Measurements from ENCODE around the gene TNIP3. TPM values are rescaled to one million over a fixed set of nuclear protein-coding genes. Genes with fewer than 3 reads are reported as not detected.

Gene TNIP3
- total and polyA plus RNA-seq, 2 of the 4 experiments (the other 2 are of a cell fraction) = 0.10 to 0.18 TPM

- Histone ChIP-seq H2AK5ac (ENCODE audit: low read depth, low read length) (no peak overlapping the region), H4K8ac (ENCODE audit: low read depth in 2 of 2, low read length in 2 of 2) (no peak overlapping the region), H3K9me1 (ENCODE audit: insufficient read depth, low read length) (no peaks in the 10 kb centered on the region), H3K4me2 (ENCODE audit: low read depth, low read length) (no peak overlapping the region), H2BK5ac (ENCODE audit: low read depth, low read length, poor library complexity, severe bottlenecking) (no peak overlapping the region), H2AK9ac (replicated peaks; ENCODE audit: low read depth, low read length, poor library complexity) (no peak overlapping the region), H4K91ac (ENCODE audit: insufficient read depth, low read depth, low read length) (no peak overlapping the region), H3K14ac (replicated peaks; ENCODE audit: low read depth, low read length) (no peak overlapping the region), H3K56ac (ENCODE audit: extremely low read depth, insufficient read depth, low read length) (no peak overlapping the region), H3K23ac (ENCODE audit: low read depth, low read length) (no peak overlapping the region), H4K20me1 (ENCODE audit: insufficient read depth, low read length) (no peaks in the 10 kb centered on the region), H2BK120ac (ENCODE audit: low read depth, low read length) (no peak overlapping the region), H4K5ac (ENCODE audit: low read depth, low read length) (no peak overlapping the region), H2BK15ac (ENCODE audit: low read depth, low read length) (no peak overlapping the region), H3K79me1 (ENCODE audit: low read depth in 1 of 2, low read length in 2 of 2) (no peaks in the 10 kb centered on the region), H3K18ac (ENCODE audit: low read depth, low read length) (no peak overlapping the region), H2AFZ (replicated peaks; ENCODE audit: low read length, poor library complexity) (no peak overlapping the region), H2BK20ac (ENCODE audit: low read depth, low read length) (no peak overlapping the region), H3K9me3 (ENCODE audit: control insufficient read depth, insufficient read depth, low read length) (no peaks in the 10 kb centered on the region), H3K4ac (ENCODE audit: low read depth, low read length) (no peak overlapping the region), H3K27me3 (ENCODE audit: control insufficient read depth, insufficient read depth, low read length) (0 out of 2 replicates have a peak, but pooled peaks cover 3% of the 10 kb centered on the region), H3K4me1 (ENCODE audit: control insufficient read depth, insufficient read depth, low read length) (no peaks in the 10 kb centered on the region), H3K27ac (ENCODE audit: insufficient read depth, low read length) (no peak overlapping the region), H3K4me3 (ENCODE audit: insufficient read depth, low read depth, low read length) (no peak overlapping the region), H3K36me3 (ENCODE audit: control insufficient read depth, insufficient read depth, low read length) (no peaks in the 10 kb centered on the region), H3K9ac (ENCODE audit: low read depth, low read length) (no peak overlapping the region)
- no CpG with 5 or more reads among the region's 2 CpGs for WGBS, 2 experiments (ENCODE audit: extremely low coverage in 2 of 2, insufficient read length in 1 of 2)
- TF ChIP-seq RAD21 (IDR thresholded peaks at IDR 0.05; ENCODE audit: low read length) (no peak), BHLHE40 (IDR thresholded peaks at IDR 0.05; ENCODE audit: low read depth, low read length) (no peak), SMC3 (IDR thresholded peaks at IDR 0.05; ENCODE audit: low read depth, low read length) (no peak), FOS (IDR thresholded peaks at IDR 0.05; ENCODE audit: low read depth, low read length) (no peak), NFE2L2 (IDR thresholded peaks at IDR 0.05; ENCODE audit: low read depth, low read length) (no peak), CEBPB (IDR thresholded peaks at IDR 0.05; ENCODE audit: low read depth, low read length) (no peak), MXI1 (IDR thresholded peaks at IDR 0.05; ENCODE audit: borderline replicate concordance, low read depth, low read length) (no peak)
- ChIA-PET POLR2A (ENCODE audit: unreplicated experiment) (no interaction called here), CTCF (no interaction called here)
- ATAC-seq (ENCODE audit: low read depth) (no peak), DNase-seq (no peak)
- intact Hi-C loops (cut with micrococcal nuclease) (no loop called here), dilution Hi-C loops (cut with HindIII; ENCODE audit: low sequenced_read_pairs, unreplicated experiment) (no loop called here), in situ Hi-C loops (cut with MboI; ENCODE audit: low sequenced_read_pairs) (no loop called here)
- no TSS peak for BruUV-seq (replicated peaks)
Observed at GRCh38 chr4:121122661-121123060, 41.5 kb downstream of the TNIP3 start.
